ENCODE measurements around the gene RSPH3. TPM values are rescaled to one million over a fixed set of nuclear protein-coding genes. Genes with fewer than 3 reads are reported as not detected.

RSPH3 gene
- total RNA-seq, 1 experiment from 2014 or later, result 16.6 TPM

GRCh38 chr6:158988477-158988876 is 11.5 kb downstream of the RSPH3 start:
- H3K27me3 ChIP-seq (ENCODE audit: insufficient read depth, low read depth), result no peaks in the 10 kb centered on the region
- H3K4me3 ChIP-seq, result no peak overlapping the region
- H3K9me3 ChIP-seq (ENCODE audit: insufficient read depth, low read depth), result peaks cover 16% of the 10 kb centered on the region; the same call in 1 of the 2 replicates
- H4K20me1 ChIP-seq (ENCODE audit: insufficient read depth), result no peaks in the 10 kb centered on the region
- ChIA-PET CTCF (no interaction called here), POLR2A (ENCODE audit: unreplicated experiment) (no interaction called here)
- no peak overlapping the region for H3K4me2 ChIP-seq
- H3K36me3 ChIP-seq (ENCODE audit: low read depth), result peaks cover 10% of the 10 kb centered on the region
- no peak overlapping the region for H2AFZ ChIP-seq
- TF ChIP-seq EZH2 (IDR thresholded peaks at IDR 0.05; ENCODE audit: low read depth) (no peak), CTCF (conservative IDR thresholded peaks at IDR 0.05) (no peak)
- H3K4me1 ChIP-seq (replicated peaks; ENCODE audit: insufficient read depth), result no peaks in the 10 kb centered on the region
- no peaks in the 10 kb centered on the region for H3F3A ChIP-seq (ENCODE audit: insufficient read depth, low read depth)
- no TSS peak for BruUV-seq (replicated peaks)
- no peaks in the 10 kb centered on the region for H3K79me2 ChIP-seq (ENCODE audit: low read depth)
- no peak for DNase-seq
- no peaks in the 10 kb centered on the region for H3K9me2 ChIP-seq (ENCODE audit: insufficient read depth)
- intact Hi-C loops (cut with micrococcal nuclease; ENCODE audit: unreplicated experiment), result no loop called here
- no peak overlapping the region for H3K27ac ChIP-seq

GRCh38 chr6:158987657-158988056 is 12.3 kb downstream of the RSPH3 start:
- Histone ChIP-seq H3K4me2 (no peak overlapping the region), H3K36me3 (ENCODE audit: low read depth) (peaks cover 10% of the 10 kb centered on the region), H3F3A (ENCODE audit: insufficient read depth, low read depth) (no peaks in the 10 kb centered on the region), H3K27me3 (ENCODE audit: insufficient read depth, low read depth) (no peaks in the 10 kb centered on the region), H2AFZ (no peak overlapping the region), H3K79me2 (ENCODE audit: low read depth) (no peaks in the 10 kb centered on the region), H3K9me3 (ENCODE audit: insufficient read depth, low read depth) (peaks cover 16% of the 10 kb centered on the region; the same call in 1 of the 2 replicates), H4K20me1 (ENCODE audit: insufficient read depth) (no peaks in the 10 kb centered on the region), H3K9me2 (ENCODE audit: insufficient read depth) (no peaks in the 10 kb centered on the region), H3K4me3 (no peak overlapping the region), H3K27ac (no peak overlapping the region), H3K4me1 (replicated peaks; ENCODE audit: insufficient read depth) (no peaks in the 10 kb centered on the region)
- DNase-seq, result no peak
- intact Hi-C loops (cut with micrococcal nuclease; ENCODE audit: unreplicated experiment), result no loop called here
- ChIA-PET POLR2A (ENCODE audit: unreplicated experiment) (no interaction called here), CTCF (no interaction called here)
- TF ChIP-seq EZH2 (IDR thresholded peaks at IDR 0.05; ENCODE audit: low read depth) (no peak), CTCF (conservative IDR thresholded peaks at IDR 0.05) (no peak)
- BruUV-seq (replicated peaks), result no TSS peak

GRCh38 chr6:158978757-158979156 is 21.2 kb downstream of the RSPH3 start:
- Histone ChIP-seq H3K4me1 (replicated peaks; ENCODE audit: insufficient read depth) (peaks cover 8% of the 10 kb centered on the region), H2AFZ (no peak overlapping the region), H3K27me3 (ENCODE audit: insufficient read depth, low read depth) (no peaks in the 10 kb centered on the region), H3K79me2 (ENCODE audit: low read depth) (no peaks in the 10 kb centered on the region), H3F3A (ENCODE audit: insufficient read depth, low read depth) (no peaks in the 10 kb centered on the region), H3K4me3 (no peak overlapping the region), H3K27ac (no peak overlapping the region), H3K4me2 (no peak overlapping the region), H3K36me3 (ENCODE audit: low read depth) (peaks cover 28% of the 10 kb centered on the region), H3K9me3 (ENCODE audit: insufficient read depth, low read depth) (0 out of 2 replicates have a peak, but pooled peaks cover 2% of the 10 kb centered on the region), H3K9me2 (ENCODE audit: insufficient read depth) (no peaks in the 10 kb centered on the region), H4K20me1 (ENCODE audit: insufficient read depth) (no peaks in the 10 kb centered on the region)
- no TSS peak for BruUV-seq (replicated peaks)
- intact Hi-C loops (cut with micrococcal nuclease; ENCODE audit: unreplicated experiment), result loop anchor here (10.0 kb wide), 1 partner anchor 334 kb away; the partner anchor contains the start of gene DYNLT1
- ChIA-PET POLR2A (ENCODE audit: unreplicated experiment) (no interaction called here), CTCF (no interaction called here)
- DNase-seq, result no peak
- TF ChIP-seq EZH2 (IDR thresholded peaks at IDR 0.05; ENCODE audit: low read depth), result no peak
- no peak for TF ChIP-seq CTCF (conservative IDR thresholded peaks at IDR 0.05)

Measured in PC-9 (cell line).